Measurements from ENCODE around the gene ANKRD63. TPM values are rescaled to one million over a fixed set of nuclear protein-coding genes. Genes with fewer than 3 reads are reported as not detected.

ANKRD63 gene
- total RNA-seq, 6 experiments from 2014 or later = not detected

DNA sequence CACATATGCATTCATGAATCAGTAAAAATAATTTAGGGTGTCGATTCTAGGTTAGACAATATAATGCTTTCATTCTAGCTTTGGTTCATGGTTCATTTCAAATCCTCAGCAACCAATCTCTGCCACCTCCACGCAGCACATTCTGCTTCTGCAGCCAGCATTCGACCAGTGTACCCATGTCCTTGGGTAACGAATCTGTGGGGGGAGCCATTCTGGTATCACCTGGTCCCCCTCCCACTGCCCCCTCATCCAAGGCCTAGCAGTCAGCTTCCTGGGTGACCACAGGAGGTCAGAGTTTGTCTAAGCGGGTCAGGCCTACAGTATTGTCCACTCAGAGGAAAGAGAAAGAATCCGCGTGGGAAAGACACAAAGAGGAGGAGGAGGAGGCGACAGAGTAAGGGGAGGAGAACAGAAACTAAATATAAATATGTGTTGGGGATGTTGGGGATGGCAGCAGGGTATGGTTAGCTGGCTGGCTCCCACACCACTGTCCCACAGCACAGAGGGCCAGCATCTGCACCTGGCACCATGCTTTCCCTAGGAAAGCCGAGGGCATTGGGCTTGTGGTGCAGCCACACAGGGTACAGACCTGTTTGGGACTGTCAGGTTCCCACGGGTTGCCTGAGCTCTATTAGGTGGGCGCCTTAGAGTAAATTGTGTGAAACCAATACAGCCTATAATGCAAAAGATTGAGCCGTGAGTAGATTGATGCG lies 31.9 kb downstream of the ANKRD63 start:
- Mint-ChIP-seq H3K27ac (no peak overlapping the region), H3K27me3 (ENCODE audit: insufficient read depth) (peaks cover 50% of the 10 kb centered on the region)

GRCh38 chr15:40250304-40250656 lies 32.6 kb downstream of the ANKRD63 start:
- no peaks in the 10 kb centered on the region for H3K36me3 Mint-ChIP-seq (ENCODE audit: low read depth)
- H3K27ac Mint-ChIP-seq = no peak overlapping the region
- peaks cover 16% of the 10 kb centered on the region for H3K4me1 Mint-ChIP-seq (ENCODE audit: low read depth)
- H3K9me3 Mint-ChIP-seq = no peaks in the 10 kb centered on the region
- no peak overlapping the region for H3K4me3 Mint-ChIP-seq
- TF ChIP-seq, protein P1, sequence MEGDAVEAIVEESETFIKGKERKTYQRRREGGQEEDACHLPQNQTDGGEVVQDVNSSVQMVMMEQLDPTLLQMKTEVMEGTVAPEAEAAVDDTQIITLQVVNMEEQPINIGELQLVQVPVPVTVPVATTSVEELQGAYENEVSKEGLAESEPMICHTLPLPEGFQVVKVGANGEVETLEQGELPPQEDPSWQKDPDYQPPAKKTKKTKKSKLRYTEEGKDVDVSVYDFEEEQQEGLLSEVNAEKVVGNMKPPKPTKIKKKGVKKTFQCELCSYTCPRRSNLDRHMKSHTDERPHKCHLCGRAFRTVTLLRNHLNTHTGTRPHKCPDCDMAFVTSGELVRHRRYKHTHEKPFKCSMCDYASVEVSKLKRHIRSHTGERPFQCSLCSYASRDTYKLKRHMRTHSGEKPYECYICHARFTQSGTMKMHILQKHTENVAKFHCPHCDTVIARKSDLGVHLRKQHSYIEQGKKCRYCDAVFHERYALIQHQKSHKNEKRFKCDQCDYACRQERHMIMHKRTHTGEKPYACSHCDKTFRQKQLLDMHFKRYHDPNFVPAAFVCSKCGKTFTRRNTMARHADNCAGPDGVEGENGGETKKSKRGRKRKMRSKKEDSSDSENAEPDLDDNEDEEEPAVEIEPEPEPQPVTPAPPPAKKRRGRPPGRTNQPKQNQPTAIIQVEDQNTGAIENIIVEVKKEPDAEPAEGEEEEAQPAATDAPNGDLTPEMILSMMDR (IDR thresholded peaks at IDR 0.05) = no peak
- H3K27me3 Mint-ChIP-seq (ENCODE audit: insufficient read depth) = peaks cover 53% of the 10 kb centered on the region
- DNase-seq = no peak

More for the DNA sequence above, 31.9 kb downstream of the ANKRD63 start:
- Mint-ChIP-seq H3K9me3 (no peaks in the 10 kb centered on the region), H3K36me3 (ENCODE audit: low read depth) (no peaks in the 10 kb centered on the region), H3K4me3 (no peak overlapping the region), H3K4me1 (ENCODE audit: low read depth) (peaks cover 16% of the 10 kb centered on the region)
- DNase-seq = no peak
- TF ChIP-seq, protein P1 (IDR thresholded peaks at IDR 0.05) = no peak

GRCh38 chr15:40249477-40250303 lies 33.2 kb downstream of the ANKRD63 start:
- TF ChIP-seq, protein P1 (IDR thresholded peaks at IDR 0.05) = no peak
- peak; percentile 84 for DNase-seq
- H3K36me3 Mint-ChIP-seq (ENCODE audit: low read depth) = no peaks in the 10 kb centered on the region
- peaks cover 59% of the 10 kb centered on the region for H3K27me3 Mint-ChIP-seq (ENCODE audit: insufficient read depth)
- peak overlapping the region; percentile 14 for H3K27ac Mint-ChIP-seq
- H3K4me1 Mint-ChIP-seq (ENCODE audit: low read depth) = peaks cover 16% of the 10 kb centered on the region
- 0 out of 2 replicates have a peak overlapping the region, but pooled peaks have one; percentile 17 for H3K4me3 Mint-ChIP-seq
- no peaks in the 10 kb centered on the region for H3K9me3 Mint-ChIP-seq

DNA sequence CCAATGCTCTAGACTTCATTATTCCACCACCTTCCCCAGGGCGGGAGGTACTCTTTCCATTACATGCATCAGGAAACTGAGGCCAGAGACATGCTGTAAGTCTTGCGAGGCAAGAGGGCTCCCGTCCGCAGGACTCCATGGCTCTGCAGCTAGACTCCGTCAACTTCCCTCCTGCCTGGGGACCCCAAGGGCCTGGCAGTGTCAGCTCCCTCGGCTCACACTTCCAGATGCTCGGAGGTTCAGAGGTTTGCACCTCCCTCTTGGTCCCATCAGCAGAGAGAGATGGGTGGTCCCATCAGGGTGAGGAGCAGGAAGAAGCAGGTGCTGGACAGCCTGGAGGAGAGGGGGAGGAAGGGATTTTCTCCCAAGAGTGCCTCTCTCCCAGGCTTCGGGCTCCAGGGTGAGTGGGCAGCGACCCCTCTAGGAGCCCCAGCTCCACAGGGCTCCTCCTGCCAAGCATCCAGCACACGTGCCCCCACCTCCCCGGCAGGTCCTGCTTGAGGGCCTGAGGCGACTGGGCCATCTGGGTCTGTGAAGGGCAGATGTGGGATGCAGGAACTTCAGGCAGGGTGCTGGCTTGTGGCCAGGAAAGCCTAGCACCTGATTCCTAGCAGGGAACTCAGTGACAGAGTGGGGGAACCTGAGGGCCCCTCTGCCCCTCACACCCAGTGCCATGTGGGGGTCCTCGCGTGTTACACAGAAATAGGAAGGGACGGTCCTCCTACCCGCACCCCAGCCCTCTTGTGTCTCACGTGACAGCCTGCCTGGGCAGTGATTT lies 34.7 kb downstream of the ANKRD63 start:
- Mint-ChIP-seq H3K36me3 (ENCODE audit: low read depth) (no peaks in the 10 kb centered on the region), H3K27ac (no peak overlapping the region), H3K4me1 (ENCODE audit: low read depth) (peaks cover 19% of the 10 kb centered on the region), H3K27me3 (ENCODE audit: insufficient read depth) (peaks cover 56% of the 10 kb centered on the region), H3K9me3 (no peaks in the 10 kb centered on the region), H3K4me3 (no peak overlapping the region)
- DNase-seq = no peak
- TF ChIP-seq, protein P1 (IDR thresholded peaks at IDR 0.05) = no peak

GRCh38 chr15:40247406-40247971 lies 35.4 kb downstream of the ANKRD63 start:
- H3K9me3 Mint-ChIP-seq = no peaks in the 10 kb centered on the region
- H3K4me3 Mint-ChIP-seq = no peak overlapping the region

More at GRCh38 chr15:40247406-40247971, 35.4 kb downstream of the ANKRD63 start:
- TF ChIP-seq, protein P1 (IDR thresholded peaks at IDR 0.05) = no peak
- H3K36me3 Mint-ChIP-seq (ENCODE audit: low read depth) = no peaks in the 10 kb centered on the region
- H3K27me3 Mint-ChIP-seq (ENCODE audit: insufficient read depth) = peaks cover 54% of the 10 kb centered on the region
- no peak overlapping the region for H3K27ac Mint-ChIP-seq
- DNase-seq = no peak
- peaks cover 26% of the 10 kb centered on the region for H3K4me1 Mint-ChIP-seq (ENCODE audit: low read depth)
